ENCODE measurements around the gene RYR1.

- no peak for TF ChIP-seq CTCF (IDR thresholded peaks at IDR 0.05)
- no peak for TF ChIP-seq POLR2A (IDR thresholded peaks at IDR 0.05)
Measured at GRCh38 chr19:38555200-38555599, 121.7 kb downstream of the RYR1 start.

Measured in lower leg skin (tissue), 3 donors.